Psoas muscle (tissue), 8 donors: ENCODE data around the gene CCDC183. TPM values are rescaled to one million over a fixed set of nuclear protein-coding genes. Genes with fewer than 3 reads are reported as not detected.
"Not testable (repeated sequence)": the region's sequence is repeated elsewhere in the genome, so short reads cannot be mapped to it uniquely, and the experiment has no call there.

ENCODE experiments used
- ATAC-seq, 4 donors: fragments of 200-7000 bp; cut with Tn5 transposase; one replicate each; pipeline ENCODE4 v1.9.1; 2020; ENCODE audit warnings: moderate library complexity in 3 of 4, mild to moderate bottlenecking in 2 of 4
- DNase-seq, 2 donors: peaks; one replicate each; pipeline ENCODE4 v3.0.0-alpha.2; 2020
- H3K27ac ChIP-seq: fragments of 200-600 bp; one replicate; pipeline ENCODE4 v1.8.0; 2022
- H3K27me3 ChIP-seq, 3 donors: fragments of 200-600 bp in 1 of 3; one replicate each; pipeline versions ENCODE4 v1.6.1 to v1.8.0; 2013 to 2022; ENCODE audit warnings: low read length in 2 of 3, mild to moderate bottlenecking in 2 of 3, moderate library complexity in 1 of 3; ENCODE audit not compliant: insufficient read depth in 3 of 3
- H3K36me3 ChIP-seq, 2 donors: fragments of 200-600 bp in 1 of 2; one replicate each; pipeline versions ENCODE4 v1.6.1 to v1.8.0; 2013 to 2022; ENCODE audit warnings: low read depth in 1 of 2, mild to moderate bottlenecking in 1 of 2, moderate library complexity in 1 of 2; ENCODE audit not compliant: insufficient read depth in 1 of 2
- H3K4me1 ChIP-seq: fragments of 200-600 bp; one replicate; pipeline ENCODE4 v1.8.0; 2022
- H3K4me3 ChIP-seq: fragments of 200-600 bp; one replicate; pipeline ENCODE4 v1.8.0; 2022; ENCODE audit warnings: mild to moderate bottlenecking
- H3K9me3 ChIP-seq: fragments of 200-600 bp; one replicate; pipeline ENCODE4 v1.8.0; 2022
- WGBS, 3 donors: extraction: QIAGEN DNeasy Blood & Tissue Kit; methylation state at CpG; one replicate each; pipeline versions ENCODE4 v1.1.6 to v1.1.7; 2013; 5-methylcytosine and 5-hydroxymethylcytosine counted together
- intact Hi-C, 2 donors: fragments of 100-400 bp; cut with DNase I; formaldehyde crosslinking; loops; one replicate each; pipeline versions ENCODE4 v1.11.0 to v1.14.2; 2022
- polyA plus RNA-seq, 3 donors: library from polyadenylated mRNA; stranded (reverse); fragments of 200-250 nt; gene quantifications; one replicate each; pipeline ENCODE4 v1.2.3, GENCODE V29; 2013
- total RNA-seq, 4 donors: library from RNA; stranded (reverse); fragmentation: NEBNext Ultra II Directional in 2 of 4; extraction: Animal tissue kit (Norgen Biotek cat#: 25700) in 2 of 4; gene quantifications; one replicate each; pipeline versions ENCODE4 v1.2.1 to v1.2.4, GENCODE V29; 2021 to 2023
- TF ChIP-seq, protein P1 (sequence below): fragments of 200-600 bp; IDR thresholded peaks from one replicate; pipeline ENCODE4 v1.8.0; 2022; ENCODE audit warnings: antibody characterized with exemption
- donor health status: healthy with polysubstance abuse.
- donor health status: DM: no; HTN: no; CAD: no; lungs with moderate emphysema.
- donor health status: Bipolar disorder and iron deficiency.
- donor health status: healthy.
- donor health status: DM: yes; HTN: yes; CAD: no.
- donor health status: DM: no; HTN: no; CAD: no.
- donor health status: DM: no; HTN: no; CAD: no.
- donor health status: DM: yes; HTN: yes; CAD: no.

CCDC183 gene
- total and polyA plus RNA-seq, 7 donors: 0.03 to 0.08 TPM; not detected in 5

DNA sequence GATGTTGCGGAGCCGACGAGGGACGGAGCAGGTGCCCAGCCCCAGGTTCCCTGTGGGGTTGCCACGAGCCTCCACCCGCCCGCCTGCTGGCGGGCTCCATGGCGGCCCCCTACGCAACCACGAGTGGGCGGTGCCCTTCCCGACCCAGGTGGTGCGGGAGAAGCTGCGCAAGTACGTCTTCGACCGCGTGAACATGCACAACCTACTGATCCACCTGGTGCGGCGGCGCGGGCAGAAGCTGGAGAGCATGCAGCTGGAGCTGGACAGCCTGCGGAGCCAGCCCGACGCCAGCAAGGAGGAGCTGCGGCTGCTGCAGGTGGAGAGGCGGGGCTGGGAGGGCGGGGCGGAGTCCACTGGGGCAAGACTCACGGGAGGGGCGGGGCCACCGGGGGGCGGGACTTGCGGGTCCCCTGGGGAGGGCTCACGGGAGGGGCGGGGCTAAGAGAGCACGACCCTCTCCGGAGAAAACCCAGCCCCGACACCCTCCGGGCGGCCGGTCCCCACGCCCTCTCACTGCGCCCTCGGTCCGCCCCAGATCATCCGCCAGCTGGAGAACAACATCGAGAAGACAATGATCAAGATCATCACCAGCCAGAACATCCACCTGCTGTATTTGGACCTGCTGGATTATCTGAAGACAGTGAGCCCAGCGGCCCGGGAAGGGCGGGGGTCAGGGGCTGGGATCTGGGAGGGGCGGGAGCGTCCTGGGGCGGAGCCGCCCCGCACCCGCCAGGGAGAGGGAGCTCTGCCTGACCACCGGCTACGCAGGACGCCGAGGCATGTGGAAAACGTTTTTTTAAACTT is 3.9 kb downstream of the CCDC183 start:
- Histone ChIP-seq H3K27me3 (peaks cover 0 to 48% (median 7%) of the 10 kb centered on the region in 3 donors), H3K4me1 (peaks cover 9% of the 10 kb centered on the region), H3K4me3 (peak overlapping the region; percentile 49), H3K36me3 (no peaks in the 10 kb centered on the region), H3K27ac (no peak overlapping the region), H3K9me3 (no peaks in the 10 kb centered on the region)
- intact Hi-C loops: loop anchor here in 1 of 2 donors (2.0 kb wide), 1 partner anchor 39 kb away; no protein-coding TSS in a partner anchor
- WGBS, 3 donors: 1% methylated on average over 59 to 63 of the region's 63 CpGs
- peak; percentile 69 to 80 for DNase-seq
- TF ChIP-seq, protein P1, sequence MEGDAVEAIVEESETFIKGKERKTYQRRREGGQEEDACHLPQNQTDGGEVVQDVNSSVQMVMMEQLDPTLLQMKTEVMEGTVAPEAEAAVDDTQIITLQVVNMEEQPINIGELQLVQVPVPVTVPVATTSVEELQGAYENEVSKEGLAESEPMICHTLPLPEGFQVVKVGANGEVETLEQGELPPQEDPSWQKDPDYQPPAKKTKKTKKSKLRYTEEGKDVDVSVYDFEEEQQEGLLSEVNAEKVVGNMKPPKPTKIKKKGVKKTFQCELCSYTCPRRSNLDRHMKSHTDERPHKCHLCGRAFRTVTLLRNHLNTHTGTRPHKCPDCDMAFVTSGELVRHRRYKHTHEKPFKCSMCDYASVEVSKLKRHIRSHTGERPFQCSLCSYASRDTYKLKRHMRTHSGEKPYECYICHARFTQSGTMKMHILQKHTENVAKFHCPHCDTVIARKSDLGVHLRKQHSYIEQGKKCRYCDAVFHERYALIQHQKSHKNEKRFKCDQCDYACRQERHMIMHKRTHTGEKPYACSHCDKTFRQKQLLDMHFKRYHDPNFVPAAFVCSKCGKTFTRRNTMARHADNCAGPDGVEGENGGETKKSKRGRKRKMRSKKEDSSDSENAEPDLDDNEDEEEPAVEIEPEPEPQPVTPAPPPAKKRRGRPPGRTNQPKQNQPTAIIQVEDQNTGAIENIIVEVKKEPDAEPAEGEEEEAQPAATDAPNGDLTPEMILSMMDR: no peak
- ATAC-seq: peak; percentile 60 to 73 (median 66)

DNA sequence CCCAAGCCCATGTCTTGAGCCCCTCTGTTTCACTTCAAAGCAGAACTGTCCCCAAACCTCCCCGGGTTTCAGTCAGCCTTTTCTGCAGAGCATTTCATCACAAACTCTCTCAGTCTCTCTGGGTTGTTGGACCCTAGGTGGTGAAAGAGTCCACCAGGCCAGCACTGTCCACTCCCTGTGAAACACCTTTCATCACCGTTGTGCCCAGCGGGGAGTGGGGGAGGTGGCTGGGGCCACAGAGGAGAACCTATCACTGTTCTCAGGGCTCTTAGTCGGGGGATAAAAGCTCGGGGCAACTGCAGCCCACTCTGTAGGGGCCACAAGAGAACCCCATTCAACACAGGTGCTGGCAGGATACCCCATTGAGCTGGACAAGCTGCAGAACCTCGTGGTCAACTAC is 6.2 kb downstream of the CCDC183 start:
- H3K4me3 ChIP-seq: no peak overlapping the region
- H3K9me3 ChIP-seq: no peaks in the 10 kb centered on the region
- ATAC-seq (no peak), DNase-seq (no peak)
- no peak overlapping the region for H3K27ac ChIP-seq
- intact Hi-C loops: no loop called here
- TF ChIP-seq, protein P1: no peak
- H3K4me1 ChIP-seq: peaks cover 22% of the 10 kb centered on the region
- WGBS, 3 donors: 66 to 88% (median 75%) methylated on average over 6 of the region's 6 CpGs
- H3K27me3 ChIP-seq: peaks cover 0 to 46% (median 7%) of the 10 kb centered on the region in 3 donors
- H3K36me3 ChIP-seq: no peaks in the 10 kb centered on the region

DNA sequence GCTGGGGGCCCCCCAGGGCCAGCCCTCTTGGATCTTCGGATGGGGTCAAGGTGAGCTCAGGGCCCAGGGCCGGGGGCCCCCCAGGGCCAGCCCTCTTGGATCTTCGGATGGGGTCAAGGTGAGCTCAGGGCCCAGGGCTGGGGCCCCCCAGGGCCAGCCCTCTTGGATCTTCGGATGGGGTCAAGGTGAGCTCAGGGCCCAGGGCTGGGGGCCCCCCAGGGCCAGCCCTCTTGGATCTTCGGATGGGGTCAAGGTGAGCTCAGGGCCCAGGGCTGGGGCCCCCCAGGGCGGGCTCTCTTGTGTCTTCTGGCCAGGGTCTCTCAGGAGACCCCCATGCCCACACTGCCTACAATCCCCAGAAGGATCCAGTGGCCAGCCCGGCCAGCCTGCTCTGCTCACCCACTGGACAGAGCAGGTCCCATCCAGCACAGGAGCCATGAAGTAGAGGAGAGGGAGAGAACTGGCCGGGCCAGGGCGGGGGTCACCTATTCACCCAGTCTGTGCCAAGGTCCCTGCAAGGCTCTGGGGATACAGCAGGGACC is 6.9 kb downstream of the CCDC183 start:
- DNase-seq, intact Hi-C loops, H3K9me3 ChIP-seq, ATAC-seq, H3K4me3 ChIP-seq, H3K27ac ChIP-seq, H3K36me3 ChIP-seq: not testable (repeated sequence)
- WGBS, 3 donors: 91 to 97% (median 93%) methylated on average over 5 to 8 of the region's 9 CpGs
- Histone ChIP-seq H3K27me3 (peaks cover 0 to 39% (median 7%) of the 10 kb centered on the region in 3 donors), H3K4me1 (peaks cover 22% of the 10 kb centered on the region)

DNA sequence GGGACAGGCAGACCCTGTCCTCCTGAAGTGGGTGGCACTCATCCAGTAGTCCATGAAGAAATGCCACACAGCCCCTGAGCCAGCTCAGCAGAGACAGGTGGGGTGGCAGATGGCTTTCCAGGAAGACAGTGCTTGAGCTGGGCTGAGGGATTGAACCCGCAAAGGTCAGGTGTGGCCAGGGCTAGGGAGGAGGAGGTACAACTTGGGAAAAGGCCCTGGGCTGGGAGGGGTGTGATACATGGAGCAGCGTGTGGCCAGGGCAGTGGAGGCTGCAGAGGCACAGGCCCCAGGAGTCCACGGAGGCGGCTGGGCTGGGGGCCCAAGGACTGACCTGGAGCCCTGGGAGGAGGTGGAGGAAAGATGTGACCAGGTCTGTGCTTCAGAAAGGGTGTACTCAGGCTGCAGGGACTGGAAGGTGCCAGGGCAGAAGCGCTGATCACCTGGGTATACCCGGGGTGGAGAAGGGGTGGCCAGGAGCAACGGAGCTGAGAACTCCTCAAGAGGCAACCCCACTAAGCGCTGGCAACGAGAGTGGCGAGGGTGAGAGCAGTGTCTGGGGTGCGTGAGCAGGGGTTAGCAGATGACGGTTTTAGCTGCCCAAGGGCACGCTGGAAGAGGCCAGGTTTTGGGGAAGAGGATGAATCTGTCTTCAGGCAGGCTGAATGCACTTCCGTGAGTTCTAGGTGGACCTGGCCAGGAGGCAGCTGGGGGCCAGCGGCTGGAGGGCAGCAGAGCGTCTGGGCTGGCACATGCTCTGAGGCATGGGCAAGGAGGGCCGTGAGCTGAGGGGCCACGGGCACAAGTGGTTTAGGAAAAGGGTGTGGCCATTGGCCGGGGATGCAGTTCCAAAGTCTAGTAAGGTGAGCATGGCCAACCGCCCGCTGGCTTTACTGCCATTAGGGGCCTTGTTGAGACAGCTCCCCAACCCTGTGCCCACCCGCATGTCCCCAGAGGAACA is 7.7 kb downstream of the CCDC183 start:
- TF ChIP-seq, protein P1: no peak
- DNase-seq: no peak
- 88 to 90% (median 90%) methylated on average over 22 of the region's 22 CpGs for WGBS, 3 donors
- Histone ChIP-seq H3K9me3 (no peaks in the 10 kb centered on the region), H3K4me1 (peaks cover 23% of the 10 kb centered on the region), H3K27me3 (peaks cover 0 to 31% (median 7%) of the 10 kb centered on the region in 3 donors), H3K27ac (no peak overlapping the region), H3K36me3 (no peaks in the 10 kb centered on the region), H3K4me3 (no peak overlapping the region)
- no peak for ATAC-seq
- intact Hi-C loops: no loop called here
